HEK293 (cell line): ENCODE data around the gene NLGN3.

Source experiments
- CTCF ChIA-PET: fragments of 350-600 bp; formaldehyde crosslinking; extraction: SDS; loops from one replicate; lab custom pipeline; 2021; ENCODE audit warnings: antibody characterized with exemption; lab: Yijun Ruan, JAX
- POLR2A ChIA-PET: fragments of 300-600 bp; formaldehyde crosslinking; extraction: SDS; loops from one replicate; lab custom pipeline; 2020; ENCODE audit warnings: antibody characterized with exemption, inconsistent platforms; lab: Yijun Ruan, JAX
- H3K27ac ChIP-seq: fragments of 200-500 bp; sonication (Bioruptor generic); 2 replicates; pipeline ENCODE4 v1.5.1; 2014; ENCODE audit warnings: low read depth, low read length, control low read depth, inconsistent platforms; ENCODE audit errors: extremely low read depth
- H3K36me3 ChIP-seq, 2 experiments: fragments of 200-500 bp in 1 of 2; sonication (Bioruptor generic) in 1 of 2; 1 replicate in 1 of 2; 2 replicates in 1 of 2; pipeline ENCODE4 v1.5.1; 2014 to 2017; ENCODE audit warnings: inconsistent platforms in 2 of 2, low read length in 2 of 2; ENCODE audit not compliant: control insufficient read depth in 2 of 2, insufficient read depth in 1 of 2
- H3K4me1 ChIP-seq: fragments of 200-500 bp; sonication (Bioruptor generic); 2 replicates; pipeline ENCODE4 v1.5.1; 2014; ENCODE audit warnings: mild to moderate bottlenecking, low read length, inconsistent platforms; ENCODE audit not compliant: control insufficient read depth, insufficient read depth
- H3K4me3 ChIP-seq: 2 replicates; pipeline ENCODE4 v1.5.1; 2011; ENCODE audit warnings: low read depth, mild to moderate bottlenecking, control low read depth, low read length, moderate library complexity
- H3K9me3 ChIP-seq: fragments of 200-500 bp; sonication (Bioruptor generic); 2 replicates; pipeline ENCODE4 v1.5.1; 2014; ENCODE audit warnings: low read depth, low read length, inconsistent platforms; ENCODE audit not compliant: control insufficient read depth, insufficient read depth
- CTCF ChIP-seq: fragments of 450-650 bp; formaldehyde crosslinking; IDR thresholded peaks from 2 replicates; pipeline ENCODE4 v1.5.1; 2016; ENCODE audit warnings: missing biosample characterization, missing genetic modification characterization
- GFI1B ChIP-seq: fragments of 450-650 bp; formaldehyde crosslinking; IDR thresholded peaks from 2 replicates; pipeline ENCODE4 v1.5.1; 2016; ENCODE audit warnings: missing biosample characterization, missing genetic modification characterization
- GLIS2 ChIP-seq: fragments of 450-650 bp; formaldehyde crosslinking; IDR thresholded peaks from 2 replicates; pipeline ENCODE4 v1.5.1; 2016; ENCODE audit warnings: missing biosample characterization, missing genetic modification characterization
- IKZF3 ChIP-seq: fragments of 450-650 bp; IDR thresholded peaks from 2 replicates; pipeline ENCODE4 v1.5.0; 2018; ENCODE audit warnings: missing biosample characterization, mild to moderate bottlenecking, missing genetic modification characterization, moderate library complexity
- KLF16 ChIP-seq: fragments of 450-650 bp; formaldehyde crosslinking; IDR thresholded peaks from 2 replicates; pipeline ENCODE4 v1.5.1; 2017; ENCODE audit warnings: missing biosample characterization, missing genetic modification characterization
- MEIS1 ChIP-seq: sonication (generic); formaldehyde crosslinking; IDR thresholded peaks from 2 replicates; pipeline ENCODE4 v1.8.1; 2022; ENCODE audit warnings: missing genetic modification reagents, mild to moderate bottlenecking, borderline replicate concordance
- PATZ1 ChIP-seq: fragments of 450-650 bp; formaldehyde crosslinking; IDR thresholded peaks from 2 replicates; pipeline ENCODE4 v1.5.1; 2016; ENCODE audit warnings: missing biosample characterization, missing genetic modification characterization
- PRDM4 ChIP-seq: fragments of 450-650 bp; formaldehyde crosslinking; IDR thresholded peaks from 2 replicates; pipeline ENCODE4 v1.5.1; 2017; ENCODE audit warnings: missing biosample characterization, missing genetic modification characterization
- ZNF112 ChIP-seq: fragments of 450-650 bp; formaldehyde crosslinking; IDR thresholded peaks from 2 replicates; pipeline ENCODE4 v1.5.0; 2017; ENCODE audit warnings: missing biosample characterization, missing genetic modification characterization
- ZNF341 ChIP-seq: fragments of 450-650 bp; formaldehyde crosslinking; IDR thresholded peaks from 2 replicates; pipeline ENCODE4; 2016; ENCODE audit warnings: low read depth, missing biosample characterization, missing genetic modification characterization
- ZNF398 ChIP-seq: fragments of 450-650 bp; formaldehyde crosslinking; IDR thresholded peaks from 2 replicates; pipeline ENCODE4 v1.5.1; 2017; ENCODE audit warnings: missing biosample characterization, missing genetic modification characterization
- TF ChIP-seq, protein P1 (sequence below): fragments of 450-650 bp; IDR thresholded peaks from 2 replicates; pipeline ENCODE4 v1.5.1; 2018; ENCODE audit warnings: missing biosample characterization, mild to moderate bottlenecking, missing genetic modification characterization

Gene NLGN3

DNA sequence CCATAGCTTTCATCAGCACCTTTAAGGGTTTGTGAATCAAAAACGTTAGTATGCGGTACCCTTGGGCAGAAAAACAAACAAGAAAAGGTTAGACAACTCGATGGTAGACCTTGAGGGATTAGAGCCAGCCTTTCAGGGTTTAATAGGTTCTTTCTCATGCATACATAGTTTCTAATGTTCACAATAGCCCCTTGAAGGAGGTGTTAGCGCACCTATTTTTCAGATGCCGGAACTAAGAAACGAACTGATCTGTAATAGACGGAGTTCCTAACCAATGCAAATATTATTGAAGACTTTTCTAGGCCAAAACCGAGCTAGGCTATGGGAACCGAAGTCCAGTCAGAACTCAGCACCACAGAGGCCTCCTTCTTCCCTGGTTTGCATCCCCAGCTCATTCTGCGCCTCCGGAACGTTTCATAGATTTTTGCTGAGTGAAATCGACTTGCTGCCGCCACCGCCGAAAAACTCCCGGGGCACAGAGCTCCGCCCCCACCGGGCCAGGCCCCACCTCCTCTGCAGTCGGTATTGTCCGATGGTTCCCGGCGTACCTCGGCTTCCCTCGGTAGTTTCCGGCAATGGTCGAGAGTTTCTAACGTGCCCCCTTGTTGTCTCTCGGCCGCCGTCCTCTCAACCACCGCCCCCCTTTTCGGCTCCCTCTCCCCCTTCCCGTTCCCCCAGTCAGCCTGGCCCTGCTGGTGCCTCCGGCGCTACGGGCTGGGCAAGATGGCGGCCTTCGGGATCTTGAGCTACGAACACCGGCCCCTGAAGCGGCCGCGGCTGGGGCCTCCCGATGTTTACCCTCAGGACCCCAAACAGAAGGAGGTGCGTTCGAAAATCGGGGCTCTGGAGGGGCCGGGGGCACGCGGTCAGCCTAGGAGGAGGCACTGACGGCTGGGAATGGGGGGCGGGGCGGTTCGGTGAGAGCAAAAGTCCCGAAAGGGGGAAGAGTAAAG, 26.3 kb upstream of the NLGN3 start, which contains the start of gene MED12 (continued):
- TF ChIP-seq PRDM4 (tag by site-specific recombination) (peak; percentile 66; the same call in 1 of the 2 replicates), PATZ1 (tag by site-specific recombination) (peak; percentile 88), KLF16 (tag by site-specific recombination) (0 out of 2 replicates have a peak, but pooled peaks have one; percentile 53)

GRCh38 chrX:71118985-71119535, 25.6 kb upstream of the NLGN3 start:
- ChIA-PET POLR2A (interaction anchor here (0.7 to 1.9 kb wide), 12 partner anchors 11 to 247 kb away, joined by 3 to 16 read pairs (median 6); partner anchors contain the start of genes CXorf65, NONO, SNX12 and TAF1), CTCF (interaction anchor here (0.5 to 4.3 kb wide), 5 partner anchors 11 to 139 kb away, joined by 3 to 24 read pairs (median 3); partner anchors contain the start of gene FOXO4)
- H3K27ac ChIP-seq, result no peak overlapping the region

GRCh38 chrX:71128166-71128833, 16.3 kb upstream of the NLGN3 start:
- no peaks in the 10 kb centered on the region for H3K9me3 ChIP-seq
- CTCF ChIA-PET, result interaction anchor here (0.7 to 2.8 kb wide), 12 partner anchors 9 to 129 kb away, joined by 3 to 24 read pairs (median 4); partner anchors contain the start of gene MED12
- no peaks in the 10 kb centered on the region for H3K4me1 ChIP-seq
- H3K4me3 ChIP-seq, result no peak overlapping the region
- H3K36me3 ChIP-seq, result peaks cover 16 to 98% of the 10 kb centered on the region in 2 experiments
- POLR2A ChIA-PET, result no interaction called here
- H3K27ac ChIP-seq, result no peak overlapping the region
- TF ChIP-seq, protein P1, sequence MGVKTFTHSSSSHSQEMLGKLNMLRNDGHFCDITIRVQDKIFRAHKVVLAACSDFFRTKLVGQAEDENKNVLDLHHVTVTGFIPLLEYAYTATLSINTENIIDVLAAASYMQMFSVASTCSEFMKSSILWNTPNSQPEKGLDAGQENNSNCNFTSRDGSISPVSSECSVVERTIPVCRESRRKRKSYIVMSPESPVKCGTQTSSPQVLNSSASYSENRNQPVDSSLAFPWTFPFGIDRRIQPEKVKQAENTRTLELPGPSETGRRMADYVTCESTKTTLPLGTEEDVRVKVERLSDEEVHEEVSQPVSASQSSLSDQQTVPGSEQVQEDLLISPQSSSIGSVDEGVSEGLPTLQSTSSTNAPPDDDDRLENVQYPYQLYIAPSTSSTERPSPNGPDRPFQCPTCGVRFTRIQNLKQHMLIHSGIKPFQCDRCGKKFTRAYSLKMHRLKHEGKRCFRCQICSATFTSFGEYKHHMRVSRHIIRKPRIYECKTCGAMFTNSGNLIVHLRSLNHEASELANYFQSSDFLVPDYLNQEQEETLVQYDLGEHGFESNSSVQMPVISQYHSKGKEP (tag by site-specific recombination), result no peak
- TF ChIP-seq IKZF3 (tag by site-specific recombination), result no peak
- no peak for TF ChIP-seq GLIS2 (tag by site-specific recombination)
- no peak for TF ChIP-seq PRDM4 (tag by site-specific recombination)
- TF ChIP-seq MEIS1 (CRISPR knock-in tag), result no peak
- TF ChIP-seq GFI1B, result no peak
- no peak for TF ChIP-seq ZNF112 (tag by site-specific recombination)
- TF ChIP-seq ZNF398, result no peak

More at GRCh38 chrX:71118985-71119535, 25.6 kb upstream of the NLGN3 start:
- TF ChIP-seq ZNF341 (tag by site-specific recombination) (peak; percentile 85), CTCF (no peak)
- H3K36me3 ChIP-seq, result peaks cover 4 to 45% of the 10 kb centered on the region in 2 experiments; a peak in 2 of 3 replicates
- H3K4me1 ChIP-seq, result no peaks in the 10 kb centered on the region
- peak overlapping the region; percentile 64 for H3K4me3 ChIP-seq
- no peaks in the 10 kb centered on the region for H3K9me3 ChIP-seq
